ES-I3 (cell line): ENCODE data around the gene SLC36A3.

ENCODE experiments used
- H3K36me3 ChIP-seq: 2 replicates; pipeline ENCODE4 v1.6.1; 2013; ENCODE audit warnings: mild to moderate bottlenecking, low read length, control low read depth, moderate library complexity; ENCODE audit not compliant: insufficient read depth
- H3K4me1 ChIP-seq: 2 replicates; pipeline ENCODE4 v1.6.1; 2013; ENCODE audit warnings: mild to moderate bottlenecking, control low read depth, low read length; ENCODE audit not compliant: insufficient read depth
- H3K9ac ChIP-seq: 2 replicates; pipeline ENCODE4 v1.6.1; 2013; ENCODE audit warnings: low read depth, mild to moderate bottlenecking, low read length, moderate library complexity
- H3K9me3 ChIP-seq: 2 replicates; pipeline ENCODE4 v1.6.1; 2013; ENCODE audit warnings: mild to moderate bottlenecking, low read length, moderate library complexity; ENCODE audit not compliant: control insufficient read depth, insufficient read depth

Gene SLC36A3

GRCh38 chr5:151293624-151294023, 9.9 kb downstream of the SLC36A3 start:
- Histone ChIP-seq H3K9me3 (no peaks in the 10 kb centered on the region), H3K4me1 (peaks cover 6% of the 10 kb centered on the region; the same call in 1 of the 2 replicates), H3K9ac (no peak overlapping the region), H3K36me3 (no peaks in the 10 kb centered on the region)

GRCh38 chr5:151288180-151288579, 15.4 kb downstream of the SLC36A3 start:
- H3K9ac ChIP-seq: no peak overlapping the region
- H3K4me1 ChIP-seq: peaks cover 5% of the 10 kb centered on the region; the same call in 1 of the 2 replicates
- no peaks in the 10 kb centered on the region for H3K9me3 ChIP-seq
- no peaks in the 10 kb centered on the region for H3K36me3 ChIP-seq

DNA sequence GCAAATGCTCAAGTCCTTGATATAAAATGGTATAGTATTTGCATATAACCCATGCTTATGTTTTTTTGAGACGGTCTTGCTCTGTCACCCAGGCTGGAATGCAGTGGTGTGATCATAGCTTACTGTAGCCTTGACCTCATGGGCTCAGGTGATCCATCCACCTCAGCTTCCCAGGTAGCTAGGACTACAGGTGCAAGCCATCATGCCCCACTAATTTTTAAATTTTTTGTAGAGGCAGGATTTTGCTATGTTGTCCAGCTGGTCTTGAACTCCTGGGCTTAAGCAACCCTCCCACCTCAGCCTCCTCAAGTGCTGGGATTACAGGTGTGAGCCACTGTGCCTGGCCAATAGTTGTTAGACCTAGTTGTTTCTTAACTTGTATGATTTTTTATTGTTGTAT, 17.3 kb downstream of the SLC36A3 start:
- no peak overlapping the region for H3K9ac ChIP-seq
- no peaks in the 10 kb centered on the region for H3K36me3 ChIP-seq
- H3K4me1 ChIP-seq: peaks cover 5% of the 10 kb centered on the region; the same call in 1 of the 2 replicates
- no peaks in the 10 kb centered on the region; the same call in 1 of the 2 replicates for H3K9me3 ChIP-seq

DNA sequence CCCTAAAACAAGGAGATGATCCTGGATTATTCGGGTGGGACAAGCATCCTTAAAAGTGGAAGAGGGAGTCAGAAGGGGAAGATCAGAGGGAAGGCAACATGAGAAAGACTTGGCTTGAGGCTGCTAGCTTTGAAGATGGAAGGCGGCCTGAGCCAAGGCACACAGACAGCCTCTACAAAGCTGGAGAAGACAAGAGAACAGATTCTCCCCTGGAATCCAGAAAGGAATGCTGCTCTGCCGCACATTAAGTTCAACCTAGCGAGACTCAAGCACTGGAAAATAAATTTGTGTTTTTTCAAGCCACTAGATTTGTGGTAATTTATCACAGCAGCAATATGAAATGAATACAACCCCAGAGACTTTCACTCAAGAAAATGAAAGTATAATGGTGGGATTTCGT, 17.9 kb downstream of the SLC36A3 start:
- H3K4me1 ChIP-seq: peaks cover 5% of the 10 kb centered on the region; the same call in 1 of the 2 replicates
- H3K36me3 ChIP-seq: no peaks in the 10 kb centered on the region
- no peaks in the 10 kb centered on the region; the same call in 1 of the 2 replicates for H3K9me3 ChIP-seq
- H3K9ac ChIP-seq: no peak overlapping the region

DNA sequence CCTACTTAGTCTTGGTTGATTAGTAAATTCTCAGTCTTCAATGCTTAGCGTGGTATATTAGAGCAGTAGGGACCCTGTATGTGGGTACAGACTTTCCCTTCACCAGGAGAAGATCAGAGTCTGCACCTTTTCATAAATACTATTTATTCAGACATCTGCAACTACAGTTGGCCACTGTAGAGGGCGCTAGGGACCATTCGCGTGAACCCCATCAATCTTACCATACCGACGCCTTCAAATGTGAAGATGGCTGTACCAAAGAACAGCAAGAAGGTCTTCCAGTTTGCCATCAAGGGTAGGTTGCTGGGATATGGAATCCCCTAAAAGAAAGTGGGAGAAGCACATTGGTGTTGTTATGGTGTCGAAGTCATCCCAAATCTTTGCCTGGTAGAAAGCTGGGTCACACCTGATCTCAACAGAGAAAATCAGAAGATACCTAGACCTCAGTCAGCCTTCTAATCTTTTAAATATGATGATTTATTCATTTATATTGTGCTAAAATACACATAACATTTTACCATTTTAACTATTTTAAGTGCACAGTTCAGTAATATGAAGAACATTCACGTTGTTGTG, 19.1 kb downstream of the SLC36A3 start:
- no peak overlapping the region for H3K9ac ChIP-seq
- H3K36me3 ChIP-seq: no peaks in the 10 kb centered on the region
- H3K4me1 ChIP-seq: peaks cover 5% of the 10 kb centered on the region; the same call in 1 of the 2 replicates
- no peaks in the 10 kb centered on the region; the same call in 1 of the 2 replicates for H3K9me3 ChIP-seq

GRCh38 chr5:151283120-151283825, 20.3 kb downstream of the SLC36A3 start:
- no peaks in the 10 kb centered on the region; the same call in 1 of the 2 replicates for H3K9me3 ChIP-seq
- H3K4me1 ChIP-seq: peaks cover 5% of the 10 kb centered on the region; the same call in 1 of the 2 replicates
- H3K9ac ChIP-seq: no peak overlapping the region
- no peaks in the 10 kb centered on the region for H3K36me3 ChIP-seq

GRCh38 chr5:151281001-151281639, 22.4 kb downstream of the SLC36A3 start:
- H3K9ac ChIP-seq: no peak overlapping the region
- no peaks in the 10 kb centered on the region for H3K4me1 ChIP-seq
- H3K9me3 ChIP-seq: no peaks in the 10 kb centered on the region; the same call in 1 of the 2 replicates
- no peaks in the 10 kb centered on the region for H3K36me3 ChIP-seq

DNA sequence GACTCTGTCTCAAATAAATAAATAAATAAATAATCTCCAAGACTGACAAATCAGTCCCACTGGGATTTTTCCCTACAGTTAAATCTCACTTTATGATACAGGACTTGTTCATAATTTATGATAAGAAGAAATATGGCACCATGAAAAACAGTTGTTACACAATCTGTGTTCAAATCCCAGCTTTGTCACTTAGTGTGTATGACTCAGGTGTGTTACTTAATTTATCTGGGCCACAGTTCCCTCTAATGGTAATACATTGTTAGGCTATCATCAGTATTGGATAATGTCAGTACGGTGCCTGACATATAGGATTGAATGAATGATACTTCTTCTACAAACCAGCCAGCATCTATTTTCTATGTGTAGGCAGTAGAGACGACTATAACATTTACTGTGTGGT, 23.1 kb downstream of the SLC36A3 start:
- Histone ChIP-seq H3K9ac (no peak overlapping the region), H3K9me3 (no peaks in the 10 kb centered on the region; the same call in 1 of the 2 replicates), H3K36me3 (no peaks in the 10 kb centered on the region), H3K4me1 (no peaks in the 10 kb centered on the region)

GRCh38 chr5:151278845-151279244, 24.7 kb downstream of the SLC36A3 start:
- Histone ChIP-seq H3K9ac (no peak overlapping the region), H3K36me3 (no peaks in the 10 kb centered on the region), H3K4me1 (no peaks in the 10 kb centered on the region), H3K9me3 (no peaks in the 10 kb centered on the region; the same call in 1 of the 2 replicates)

DNA sequence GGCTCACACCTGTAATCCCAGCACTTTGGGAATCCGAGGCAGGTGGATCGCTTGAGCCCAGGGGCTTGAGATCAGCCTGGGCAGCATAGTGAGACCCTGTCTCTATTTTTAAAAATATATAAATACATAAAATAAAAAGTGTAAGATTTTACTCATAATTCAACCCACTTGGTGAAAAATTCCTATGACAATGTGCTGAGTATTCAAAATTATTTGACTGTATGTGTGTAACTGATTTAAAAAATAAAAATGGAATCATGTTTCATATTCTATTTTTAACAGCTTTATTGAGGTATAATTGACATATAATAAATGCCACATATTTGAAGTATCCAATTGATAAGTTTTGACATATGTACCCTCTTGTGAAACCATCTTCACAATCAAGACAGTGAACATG, 27.8 kb downstream of the SLC36A3 start:
- Histone ChIP-seq H3K9me3 (no peaks in the 10 kb centered on the region), H3K36me3 (no peaks in the 10 kb centered on the region), H3K9ac (no peak overlapping the region), H3K4me1 (no peaks in the 10 kb centered on the region)

- Histone ChIP-seq H3K4me1 (no peaks in the 10 kb centered on the region), H3K9ac (no peak overlapping the region), H3K36me3 (no peaks in the 10 kb centered on the region), H3K9me3 (no peaks in the 10 kb centered on the region)
Measured at GRCh38 chr5:151274666-151275065, 28.9 kb downstream of the SLC36A3 start.

DNA sequence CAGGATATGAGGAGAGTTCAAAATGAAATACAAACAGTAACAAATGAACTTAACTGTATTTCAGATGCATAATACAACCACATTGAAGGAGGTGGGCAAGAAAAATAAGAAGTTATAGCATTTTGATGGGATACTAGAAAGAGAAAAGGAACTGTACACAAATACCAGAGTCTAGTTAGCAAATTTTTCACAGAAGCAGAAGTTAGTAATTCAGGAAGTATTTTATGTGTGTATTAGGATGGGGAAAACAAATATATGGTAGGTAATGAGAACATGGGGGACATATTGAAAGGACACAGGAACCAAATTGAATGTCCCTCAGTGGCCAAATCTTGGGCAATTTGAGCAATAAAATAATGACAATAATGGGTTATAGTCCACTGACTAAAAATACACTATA, 32.2 kb downstream of the SLC36A3 start:
- Histone ChIP-seq H3K4me1 (no peaks in the 10 kb centered on the region), H3K9ac (no peak overlapping the region), H3K9me3 (no peaks in the 10 kb centered on the region), H3K36me3 (no peaks in the 10 kb centered on the region)

- H3K9ac ChIP-seq: no peak overlapping the region
- no peaks in the 10 kb centered on the region for H3K36me3 ChIP-seq
- H3K9me3 ChIP-seq: no peaks in the 10 kb centered on the region
- H3K4me1 ChIP-seq: no peaks in the 10 kb centered on the region
Measured at GRCh38 chr5:151270599-151270998, 33.0 kb downstream of the SLC36A3 start.

GRCh38 chr5:151267491-151268260, 35.9 kb downstream of the SLC36A3 start:
- Histone ChIP-seq H3K9ac (no peak overlapping the region), H3K9me3 (no peaks in the 10 kb centered on the region), H3K36me3 (no peaks in the 10 kb centered on the region), H3K4me1 (peaks cover 4% of the 10 kb centered on the region; the same call in 1 of the 2 replicates)
